ENCODE results near the gene LGR6. TPM values are rescaled to one million over a fixed set of nuclear protein-coding genes. Genes with fewer than 3 reads are reported as not detected.

The LGR6 gene
- total and polyA plus RNA-seq, 2 donors (not counting 1 experiment from before 2014, with no cell fraction given) = 0.28 TPM; not detected in 1

- no peaks in the 10 kb centered on the region for H3K4me1 ChIP-seq (ENCODE audit: control insufficient read depth in 2 of 2, insufficient read depth in 2 of 2, low read length in 2 of 2)
- CTCF ChIA-PET = interaction anchor here (0.6 kb wide), 1 partner anchor 415 kb away, joined by 3 read pairs; no protein-coding TSS in a partner anchor
- no peak for TF ChIP-seq EZH2 (IDR thresholded peaks at IDR 0.05; ENCODE audit: borderline replicate concordance, insufficient read depth, low read depth, low read length, poor library complexity, severe bottlenecking)
- TF ChIP-seq CTCF (IDR thresholded peaks at IDR 0.05) = no peak
- 86% methylated on average over 9 of the region's 9 CpGs for WGBS (ENCODE audit: insufficient coverage)
- Mint-ChIP-seq H3K9me3 (ENCODE audit: insufficient read depth) (no peaks in the 10 kb centered on the region), H3K27me3 (peaks cover 12% of the 10 kb centered on the region), H3K27ac (no peak overlapping the region), H3K4me3 (no peak overlapping the region), H3K4me1 (no peaks in the 10 kb centered on the region)
- H3K79me2 ChIP-seq (ENCODE audit: control insufficient read depth, insufficient read depth, low read length) = no peaks in the 10 kb centered on the region
- intact Hi-C loops (cut with micrococcal nuclease) = no loop called here
- H3K27ac ChIP-seq (ENCODE audit: low read length in 2 of 2) = no peak overlapping the region
- no peaks in the 10 kb centered on the region for H3K27me3 ChIP-seq (replicated peaks in 1 of 4; ENCODE audit: control extremely low read depth in 1 of 4, control insufficient read depth in 3 of 4, insufficient read depth in 4 of 4, low read length in 3 of 4)
- ATAC-seq (ENCODE audit: low read depth) (no peak), DNase-seq (no peak)
- no peak overlapping the region for H3K4me2 ChIP-seq (replicated peaks; ENCODE audit: low read depth, low read length, poor library complexity, severe bottlenecking)
- no peaks in the 10 kb centered on the region for H3K9me3 ChIP-seq (ENCODE audit: control extremely low read depth in 1 of 3, control insufficient read depth in 2 of 3, insufficient read depth in 1 of 3, low read length in 2 of 3)
- no peaks in the 10 kb centered on the region for H4K20me1 ChIP-seq (ENCODE audit: control insufficient read depth, insufficient read depth, low read length, poor library complexity, severe bottlenecking)
- H3K9ac ChIP-seq (ENCODE audit: low read length) = no peak overlapping the region
- H3K4me3 ChIP-seq (ENCODE audit: control extremely low read depth in 1 of 5, extremely low read depth in 1 of 5, insufficient read depth in 1 of 5, low read depth in 2 of 5, low read length in 4 of 5) = no peak overlapping the region
- H3K36me3 ChIP-seq (replicated peaks in 1 of 2; ENCODE audit: control extremely low read depth in 1 of 2, control insufficient read depth in 1 of 2, extremely low read depth in 1 of 2, insufficient read depth in 2 of 2, low read length in 1 of 2) = no peaks in the 10 kb centered on the region
- POLR2A ChIA-PET = no interaction called here
- no peak overlapping the region for H2AFZ ChIP-seq (ENCODE audit: insufficient read depth, low read depth, low read length, poor library complexity, severe bottlenecking)
These were observed 110.8 kb downstream of the LGR6 start for GRCh38 chr1:202304375-202304774.

- no peak overlapping the region for H2AFZ ChIP-seq (ENCODE audit: insufficient read depth, low read depth, low read length, poor library complexity, severe bottlenecking)
- Mint-ChIP-seq H3K9me3 (ENCODE audit: insufficient read depth) (no peaks in the 10 kb centered on the region), H3K27me3 (peaks cover 9% of the 10 kb centered on the region), H3K4me3 (no peak overlapping the region), H3K4me1 (no peaks in the 10 kb centered on the region), H3K27ac (no peak overlapping the region)
- no peak overlapping the region for H3K4me2 ChIP-seq (replicated peaks; ENCODE audit: low read depth, low read length, poor library complexity, severe bottlenecking)
- no peak overlapping the region for H3K9ac ChIP-seq (ENCODE audit: low read length)
- no peak overlapping the region for H3K4me3 ChIP-seq (ENCODE audit: control extremely low read depth in 1 of 5, extremely low read depth in 1 of 5, insufficient read depth in 1 of 5, low read depth in 2 of 5, low read length in 4 of 5)
- H3K4me1 ChIP-seq (ENCODE audit: control insufficient read depth in 2 of 2, insufficient read depth in 2 of 2, low read length in 2 of 2) = no peaks in the 10 kb centered on the region
- no peaks in the 10 kb centered on the region for H3K27me3 ChIP-seq (replicated peaks in 1 of 4; ENCODE audit: control extremely low read depth in 1 of 4, control insufficient read depth in 3 of 4, insufficient read depth in 4 of 4, low read length in 3 of 4)
- POLR2A ChIA-PET = no interaction called here
- no peak overlapping the region for H3K27ac ChIP-seq (ENCODE audit: low read length in 2 of 2)
- H3K9me3 ChIP-seq (ENCODE audit: control extremely low read depth in 1 of 3, control insufficient read depth in 2 of 3, insufficient read depth in 1 of 3, low read length in 2 of 3) = no peaks in the 10 kb centered on the region
- no peaks in the 10 kb centered on the region for H3K79me2 ChIP-seq (ENCODE audit: control insufficient read depth, insufficient read depth, low read length)
- no peaks in the 10 kb centered on the region for H3K36me3 ChIP-seq (replicated peaks in 1 of 2; ENCODE audit: control extremely low read depth in 1 of 2, control insufficient read depth in 1 of 2, extremely low read depth in 1 of 2, insufficient read depth in 2 of 2, low read length in 1 of 2)
- ATAC-seq (ENCODE audit: low read depth) (no peak), DNase-seq (no peak)
- TF ChIP-seq EZH2 (IDR thresholded peaks at IDR 0.05; ENCODE audit: borderline replicate concordance, insufficient read depth, low read depth, low read length, poor library complexity, severe bottlenecking) = no peak
- no peak for TF ChIP-seq CTCF (IDR thresholded peaks at IDR 0.05)
- intact Hi-C loops (cut with micrococcal nuclease) = no loop called here
- no peaks in the 10 kb centered on the region for H4K20me1 ChIP-seq (ENCODE audit: control insufficient read depth, insufficient read depth, low read length, poor library complexity, severe bottlenecking)
- CTCF ChIA-PET = no interaction called here
- WGBS (ENCODE audit: insufficient coverage) = no CpG with 5 or more reads among the region's 1 CpG
These were observed 111.6 kb downstream of the LGR6 start for GRCh38 chr1:202305168-202305567.
